Activated naive CD4-positive, alpha-beta T cell treated with anti-CD3 and anti-CD28 coated beads, Interleukin-2, amount 10 ng/mL, durations not matched to agents 5 hours and 36 hours (primary cell): ENCODE measurements around the gene STAP2. TPM values are rescaled to one million over a fixed set of nuclear protein-coding genes. Genes with fewer than 3 reads are reported as not detected.

Source experiments
- total RNA-seq, 2 experiments: library from RNA; stranded (reverse); gene quantifications; one replicate each; pipeline ENCODE4 v1.2.3, GENCODE V29; 2021

STAP2 gene
- 10 to 100 TPM; 11.3 to 11.4 TPM for total RNA-seq

GRCh38 chr19:4338441-4339355 is at the start of gene STAP2:
STAP2 (minus strand) TSS chr19:4338827; CDS start chr19:4338753, 74 bp downstream.

GRCh38 chr19:4343370-4344307 is 5.0 kb upstream of the STAP2 start, which contains the start of gene MPND:
MPND (plus strand) TSS chr19:4343562; CDS start chr19:4343594, 32 bp downstream.

GRCh38 chr19:4304538-4305256 is 33.9 kb downstream of the STAP2 start, which contains the start of gene FSD1:
FSD1 (plus strand) TSS chr19:4304598; CDS start chr19:4304747, 149 bp downstream.

GRCh38 chr19:4302243-4302640 is 36.4 kb downstream of the STAP2 start, which contains the start of gene TMIGD2:
TMIGD2 (minus strand) TSS chr19:4302389; CDS start chr19:4302385, 4 bp downstream.

GRCh38 chr19:4278419-4279266 is 60.0 kb downstream of the STAP2 start, which contains the start of gene SHD:
SHD (plus strand) TSS chr19:4279266; CDS start chr19:4280064, 798 bp downstream.

Other genes starting within 250 kb of the STAP2 start
- 100 to 1,000 TPM; 192 to 194 TPM for gene MAP2K2, start 214.7 kb downstream of the STAP2 start, total RNA-seq
- under 1 TPM in 1 of 2 experiments, not detected in 1; 0.17 TPM for gene CREB3L3, start 185.2 kb downstream of the STAP2 start, total RNA-seq
- gene SIRT6, start 156.3 kb downstream of the STAP2 start, total RNA-seq: 10 to 100 TPM; 30.8 to 35.0 TPM
- 1 to 10 TPM; 1.0 to 1.1 TPM for gene ANKRD24, start 156.1 kb downstream of the STAP2 start, total RNA-seq
- under 1 TPM in 1 of 2 experiments, not detected in 1; 0.40 TPM for gene EBI3, start 109.3 kb downstream of the STAP2 start, total RNA-seq
- 10 to 100 TPM; 26.0 TPM for gene YJU2, start 91.7 kb downstream of the STAP2 start, total RNA-seq
- gene SHD, start 59.6 kb downstream of the STAP2 start, total RNA-seq: not detected
- 10 to 100 TPM; 50.3 to 53.2 TPM for gene TMIGD2, start 36.4 kb downstream of the STAP2 start, total RNA-seq
- gene FSD1, start 34.2 kb downstream of the STAP2 start, total RNA-seq: 1 to 10 TPM; 9.5 to 9.6 TPM
- gene MPND, start 4.7 kb upstream of the STAP2 start, total RNA-seq: 10 to 100 TPM; 19.3 to 20.4 TPM
- 10 to 100 TPM; 78.2 to 79.6 TPM for gene SH3GL1, start 61.7 kb upstream of the STAP2 start, total RNA-seq
- 10 to 100 TPM; 54.9 to 60.0 TPM for gene CHAF1A, start 63.8 kb upstream of the STAP2 start, total RNA-seq
- gene UBXN6, start 119.0 kb upstream of the STAP2 start, total RNA-seq: 10 to 100 TPM; 50.0 to 57.5 TPM
- gene HDGFL2, start 133.5 kb upstream of the STAP2 start, total RNA-seq: 10 to 100 TPM; 44.3 to 46.3 TPM
- gene PLIN4, start 179.7 kb upstream of the STAP2 start, total RNA-seq: not detected
- gene PLIN5, start 196.4 kb upstream of the STAP2 start, total RNA-seq: not detected
- gene LRG1, start 201.2 kb upstream of the STAP2 start, total RNA-seq: under 1 TPM; 0.05 to 0.10 TPM
- gene SEMA6B, start 220.9 kb upstream of the STAP2 start, total RNA-seq: not detected